SK-N-MC (cell line): ENCODE results near the gene TGFB1I1.
"Not testable (repeated sequence)": the region's sequence is repeated elsewhere in the genome, so short reads cannot be mapped to it uniquely, and the experiment has no call there.

Experiments
- DNase-seq: peaks from one replicate; pipeline ENCODE4 v3.0.0-alpha.2; 2011; ENCODE audit warnings: low read depth, low spot score
- H3K27ac ChIP-seq: fragments of 200-600 bp; sonication (generic); 2 replicates; pipeline ENCODE4 v1.5.1; 2016; ENCODE audit warnings: mixed run types
- H3K36me3 ChIP-seq: fragments of 200-600 bp; sonication (generic); 2 replicates; pipeline ENCODE4 v1.6.1; 2017; ENCODE audit warnings: antibody characterized with exemption, low read length, mixed read lengths; ENCODE audit not compliant: insufficient read depth
- H3K4me3 ChIP-seq: fragments of 200-600 bp; sonication (generic); 2 replicates; pipeline ENCODE4 v1.5.1; 2016
- H3K9ac ChIP-seq: fragments of 200-600 bp; sonication (generic); 2 replicates; pipeline ENCODE4 v1.8.0; 2017; ENCODE audit warnings: mixed run types, mixed read lengths; ENCODE audit not compliant: insufficient read length
- H3K9me3 ChIP-seq: fragments of 200-600 bp; sonication (generic); 2 replicates; pipeline ENCODE4 v1.6.1; 2017; ENCODE audit warnings: low read depth, mild to moderate bottlenecking, antibody characterized with exemption, low read length, moderate library complexity, mixed read lengths
- EZH2 ChIP-seq: fragments of 200-600 bp; sonication (generic); IDR thresholded peaks from one replicate; pipeline ENCODE4 v1.6.1; 2017; ENCODE audit warnings: antibody characterized with exemption
- FOXP2 ChIP-seq: optimal IDR thresholded peaks from 2 replicates; pipeline ENCODE3; 2011; ENCODE audit warnings: mild to moderate bottlenecking, moderate library complexity; ENCODE audit not compliant: insufficient read depth; ENCODE audit errors: extremely low read length, control extremely low read depth
- POLR2AphosphoS5 ChIP-seq: IDR thresholded peaks from 2 replicates; pipeline ENCODE4 v1.6.1; 2012; ENCODE audit warnings: mild to moderate bottlenecking, low read depth, low read length, borderline replicate concordance

TGFB1I1 gene

DNA sequence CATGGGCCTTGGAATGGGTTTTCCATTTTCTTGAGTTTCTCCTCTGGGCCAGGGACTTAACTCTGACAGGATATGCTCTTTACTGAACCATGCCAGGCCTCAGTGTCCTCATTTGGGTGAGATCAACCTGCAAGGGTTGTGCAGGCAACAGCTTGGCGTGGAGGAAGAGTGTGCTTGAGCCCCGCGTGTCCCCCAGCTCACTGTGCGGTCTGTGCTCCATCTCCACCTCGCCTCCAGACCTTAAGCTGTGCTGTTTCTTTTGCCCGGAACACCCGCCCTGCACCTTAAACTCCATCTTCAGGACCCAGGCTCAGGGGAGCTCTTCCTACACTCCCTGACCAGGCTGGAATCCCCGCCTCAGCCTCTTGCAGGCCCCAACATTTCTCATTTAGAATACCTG, 26.5 kb downstream of the TGFB1I1 start:
- H3K36me3 ChIP-seq: no peaks in the 10 kb centered on the region; the same call in 1 of the 2 replicates
- no peak for DNase-seq

DNA sequence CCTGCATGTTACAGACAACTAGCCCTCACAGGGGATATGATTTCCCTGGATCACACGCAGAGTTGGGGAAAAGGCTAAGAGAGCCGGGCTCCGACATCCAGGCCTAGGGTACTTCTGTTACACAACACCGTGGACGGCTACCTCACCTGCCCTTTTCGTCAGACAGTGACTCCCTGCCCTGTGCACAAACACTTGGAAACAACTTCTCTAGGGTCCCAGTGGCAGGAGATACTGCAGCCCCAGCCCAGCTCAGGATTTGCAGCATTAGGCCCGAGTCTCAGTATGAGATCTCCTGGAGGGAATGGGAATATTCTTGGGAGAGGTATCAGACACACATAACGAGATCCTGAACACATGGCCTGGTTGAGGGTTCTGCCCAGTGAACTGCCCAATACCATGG, 28.0 kb downstream of the TGFB1I1 start:
- Histone ChIP-seq H3K9me3 (no peaks in the 10 kb centered on the region), H3K9ac (no peak overlapping the region), H3K4me3 (no peak overlapping the region), H3K36me3 (no peaks in the 10 kb centered on the region; the same call in 1 of the 2 replicates), H3K27ac (no peak overlapping the region)
- DNase-seq: no peak
- TF ChIP-seq EZH2: no peak
- no peak for TF ChIP-seq FOXP2
- no peak for TF ChIP-seq POLR2AphosphoS5

More for the DNA sequence above, 26.5 kb downstream of the TGFB1I1 start:
- Histone ChIP-seq H3K27ac (no peak overlapping the region), H3K9me3 (no peaks in the 10 kb centered on the region), H3K9ac (no peak overlapping the region), H3K4me3 (no peak overlapping the region)
- no peak for TF ChIP-seq POLR2AphosphoS5
- no peak for TF ChIP-seq FOXP2
- TF ChIP-seq EZH2: no peak

DNA sequence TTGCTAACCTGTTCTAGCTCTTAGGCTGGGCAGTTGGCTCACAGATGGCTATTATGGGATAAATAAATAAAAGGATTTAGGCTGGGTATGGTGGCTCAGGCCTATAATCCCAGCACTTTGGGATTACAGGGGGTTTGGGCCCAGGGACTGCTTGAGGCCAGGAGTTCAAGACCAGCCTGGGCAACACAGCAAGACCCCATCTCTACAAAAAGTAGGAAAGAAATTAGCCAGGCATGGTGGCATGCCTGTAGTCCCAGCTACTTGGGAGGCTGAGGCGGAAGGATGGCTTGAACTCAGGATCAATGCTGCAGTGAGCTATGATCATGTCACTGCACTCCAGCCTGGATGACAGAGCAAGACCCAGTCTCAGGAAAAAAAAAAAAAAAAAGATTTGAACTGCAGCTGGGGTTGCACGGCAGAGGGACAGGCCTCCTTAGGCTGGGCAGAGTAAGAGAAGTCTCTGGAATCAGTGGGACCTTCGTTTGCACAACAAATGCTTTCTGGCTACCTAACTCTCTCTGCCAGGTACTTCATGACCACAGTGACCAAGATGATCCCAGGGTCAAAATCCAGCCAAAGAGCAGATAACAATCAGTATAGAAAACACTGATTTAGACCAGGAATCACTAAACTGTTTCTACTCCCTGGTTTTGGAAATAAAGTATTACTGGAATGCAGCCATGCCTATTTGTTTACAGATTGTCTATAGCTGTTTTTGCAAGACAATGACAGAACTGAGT, 29.4 kb downstream of the TGFB1I1 start:
- no peak overlapping the region for H3K27ac ChIP-seq
- TF ChIP-seq EZH2 (no peak), FOXP2 (no peak), POLR2AphosphoS5 (no peak)
- no peak for DNase-seq
- no peak overlapping the region for H3K4me3 ChIP-seq
- H3K9me3 ChIP-seq: no peaks in the 10 kb centered on the region
- no peaks in the 10 kb centered on the region; the same call in 1 of the 2 replicates for H3K36me3 ChIP-seq
- H3K9ac ChIP-seq: no peak overlapping the region

DNA sequence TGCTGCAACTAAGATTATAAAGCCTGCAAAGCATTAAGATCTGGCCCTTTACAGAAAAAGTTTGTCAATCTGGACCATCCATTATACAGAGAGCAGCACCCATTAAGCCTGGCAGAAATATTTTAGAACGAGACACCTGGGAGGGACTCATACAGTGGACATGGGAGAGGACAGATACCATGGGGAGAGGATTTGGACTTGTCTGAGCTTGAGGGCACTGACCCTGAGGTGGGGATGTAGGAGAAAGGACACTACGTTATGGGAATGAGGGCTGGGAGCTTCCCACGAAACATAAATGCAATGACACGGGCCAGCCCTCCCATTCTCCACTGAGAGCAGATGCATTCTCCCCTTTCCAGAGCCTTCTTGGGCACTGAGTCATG, 30.0 kb downstream of the TGFB1I1 start:
- DNase-seq: no peak

DNA sequence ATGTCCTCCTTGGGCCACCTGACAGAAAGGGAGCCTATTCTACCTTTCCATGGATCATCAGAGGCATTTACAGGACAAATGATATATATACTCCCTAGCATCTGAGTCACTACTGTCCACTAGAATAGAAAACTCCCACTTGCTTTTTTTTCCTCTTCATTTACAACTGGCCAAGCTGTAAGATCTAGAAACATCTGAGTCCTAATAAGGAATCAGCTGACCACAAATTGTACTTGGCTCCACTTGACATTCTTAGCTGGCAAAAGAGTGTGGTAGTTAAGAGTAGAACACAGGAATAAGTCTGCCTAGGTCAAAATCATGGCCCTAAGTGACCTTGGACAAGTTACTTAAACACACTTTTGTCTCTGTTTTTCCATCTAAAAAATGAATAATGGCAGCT, 31.0 kb downstream of the TGFB1I1 start:
- Histone ChIP-seq H3K9me3 (no peaks in the 10 kb centered on the region), H3K9ac (no peak overlapping the region), H3K27ac (no peak overlapping the region), H3K36me3 (no peaks in the 10 kb centered on the region; the same call in 1 of the 2 replicates), H3K4me3 (no peak overlapping the region)
- no peak for TF ChIP-seq POLR2AphosphoS5
- no peak for TF ChIP-seq FOXP2
- no peak for TF ChIP-seq EZH2
- no peak for DNase-seq

More for the DNA sequence above, 30.0 kb downstream of the TGFB1I1 start:
- Histone ChIP-seq H3K27ac (no peak overlapping the region), H3K4me3 (no peak overlapping the region), H3K9ac (no peak overlapping the region), H3K9me3 (no peaks in the 10 kb centered on the region), H3K36me3 (no peaks in the 10 kb centered on the region; the same call in 1 of the 2 replicates)
- no peak for TF ChIP-seq POLR2AphosphoS5

DNA sequence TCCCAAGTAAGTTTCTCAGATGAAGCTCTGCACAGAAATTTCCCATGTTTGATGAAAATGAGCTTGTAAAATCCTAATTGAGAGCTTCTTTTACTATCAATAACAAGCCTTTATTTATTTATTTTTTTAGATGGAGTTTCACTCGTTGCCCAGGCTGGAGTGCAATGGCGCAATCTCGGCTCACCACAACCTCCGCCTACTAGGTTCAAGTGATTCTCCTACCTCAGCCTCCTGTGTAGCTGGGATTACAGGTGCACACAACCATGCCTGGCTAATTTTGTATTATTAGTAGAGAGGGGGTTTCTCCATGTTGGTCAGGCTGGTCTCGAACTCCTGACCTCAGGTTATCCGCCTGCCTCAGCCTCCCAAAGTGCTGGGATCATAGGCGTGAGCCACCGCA, 31.6 kb downstream of the TGFB1I1 start:
- not testable (repeated sequence) for H3K27ac ChIP-seq, H3K9me3 ChIP-seq, H3K9ac ChIP-seq, H3K36me3 ChIP-seq, DNase-seq, H3K4me3 ChIP-seq

DNA sequence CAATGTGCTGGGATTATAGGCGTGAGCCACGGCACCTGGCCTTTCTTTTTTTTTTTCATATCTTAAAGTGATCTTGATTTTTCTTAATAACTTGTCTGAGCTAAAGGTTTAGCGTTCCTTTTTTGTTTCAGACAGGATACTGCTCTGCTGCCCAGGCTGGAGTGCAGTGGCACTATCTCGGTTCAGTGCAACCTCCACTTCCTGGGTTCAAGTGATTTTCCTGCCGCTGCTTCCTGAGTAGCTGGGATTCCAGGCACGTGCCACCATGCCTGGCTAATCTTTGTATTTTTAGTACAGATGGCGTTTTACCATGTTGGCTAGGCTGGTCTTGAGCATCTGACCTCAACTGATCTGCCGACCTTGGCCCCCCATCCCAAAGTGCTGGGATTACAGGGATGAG, 32.2 kb downstream of the TGFB1I1 start:
- no peak overlapping the region for H3K4me3 ChIP-seq
- no peak for DNase-seq
- H3K9me3 ChIP-seq: no peaks in the 10 kb centered on the region
- no peak overlapping the region for H3K9ac ChIP-seq
- no peaks in the 10 kb centered on the region; the same call in 1 of the 2 replicates for H3K36me3 ChIP-seq
- no peak for TF ChIP-seq POLR2AphosphoS5
- TF ChIP-seq FOXP2: no peak
- TF ChIP-seq EZH2: no peak
- no peak overlapping the region for H3K27ac ChIP-seq

DNA sequence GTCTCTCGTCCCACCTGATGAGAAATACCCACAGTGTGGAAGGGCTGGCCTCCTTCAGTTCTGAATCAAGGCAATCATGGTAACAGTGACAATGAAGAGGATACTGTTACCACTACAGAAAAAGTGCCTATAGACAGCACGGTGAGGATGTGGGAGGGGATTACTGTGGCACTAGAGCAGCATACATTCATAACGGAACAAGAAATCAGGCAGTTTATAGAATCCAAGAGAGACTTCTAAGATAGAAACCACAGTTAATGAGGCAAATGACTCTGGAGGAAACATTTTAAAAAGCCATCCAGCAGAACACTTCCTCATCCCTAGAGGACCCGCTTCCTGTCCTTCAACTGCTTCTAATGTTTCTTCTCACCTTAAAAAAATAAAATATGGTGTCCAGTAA, 33.5 kb downstream of the TGFB1I1 start:
- no peak overlapping the region for H3K9ac ChIP-seq
- no peak overlapping the region for H3K4me3 ChIP-seq
- no peak for TF ChIP-seq FOXP2
- no peak for TF ChIP-seq EZH2
- TF ChIP-seq POLR2AphosphoS5: no peak
- no peak overlapping the region for H3K27ac ChIP-seq
- H3K36me3 ChIP-seq: no peaks in the 10 kb centered on the region
- no peak for DNase-seq
- H3K9me3 ChIP-seq: no peaks in the 10 kb centered on the region

DNA sequence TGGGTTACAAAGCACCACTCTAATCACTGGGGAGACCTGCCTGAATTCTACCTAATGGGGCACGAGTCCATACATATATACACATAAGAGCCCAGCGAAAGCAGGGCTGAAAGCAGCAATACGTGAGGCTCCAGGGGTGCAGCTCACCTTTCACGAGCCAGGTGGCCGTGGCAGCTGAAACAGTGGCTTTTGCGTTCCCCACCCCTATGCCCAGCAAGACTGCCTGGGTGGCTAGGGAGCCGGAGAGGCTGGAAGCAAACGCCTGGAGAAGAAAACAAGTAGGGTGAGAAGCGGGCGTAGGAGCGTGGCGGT, 35.6 kb downstream of the TGFB1I1 start:
- no peak overlapping the region for H3K27ac ChIP-seq

More for the DNA sequence above, 35.6 kb downstream of the TGFB1I1 start:
- Histone ChIP-seq H3K36me3 (no peaks in the 10 kb centered on the region), H3K9me3 (no peaks in the 10 kb centered on the region), H3K4me3 (peak overlapping the region; percentile 95), H3K9ac (peak overlapping the region; percentile 98)
- DNase-seq: no peak
- TF ChIP-seq FOXP2 (no peak), EZH2 (no peak), POLR2AphosphoS5 (no peak)
